CD4-positive, alpha-beta T cell treated with Interleukin-4 for 4 hours (primary cell): Measurements from ENCODE around the gene ENTPD6.

Experiments
- DNase-seq: peaks from one replicate; pipeline ENCODE4 v3.0.0-alpha.2; 2020

Gene ENTPD6

DNA sequence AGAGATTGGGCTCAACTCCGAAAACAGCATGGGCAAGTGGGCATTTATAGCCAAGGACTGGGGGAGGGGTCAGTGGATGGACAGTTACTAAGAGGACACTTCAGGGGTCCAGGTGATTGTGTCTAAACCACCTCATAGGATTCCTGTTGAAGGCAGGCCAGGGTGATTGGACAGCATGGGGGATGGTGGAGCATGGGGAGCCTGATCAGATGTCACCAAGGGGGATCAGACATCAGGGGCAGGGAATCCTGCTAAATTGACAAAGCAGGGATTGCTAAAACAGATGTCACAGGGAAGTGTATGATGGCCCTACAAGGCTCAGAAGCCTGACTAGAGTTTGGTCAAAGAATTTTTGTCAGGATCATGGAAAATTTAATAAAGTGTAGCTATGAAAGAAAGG, 49.9 kb downstream of the ENTPD6 start:
- no peak for DNase-seq

DNA sequence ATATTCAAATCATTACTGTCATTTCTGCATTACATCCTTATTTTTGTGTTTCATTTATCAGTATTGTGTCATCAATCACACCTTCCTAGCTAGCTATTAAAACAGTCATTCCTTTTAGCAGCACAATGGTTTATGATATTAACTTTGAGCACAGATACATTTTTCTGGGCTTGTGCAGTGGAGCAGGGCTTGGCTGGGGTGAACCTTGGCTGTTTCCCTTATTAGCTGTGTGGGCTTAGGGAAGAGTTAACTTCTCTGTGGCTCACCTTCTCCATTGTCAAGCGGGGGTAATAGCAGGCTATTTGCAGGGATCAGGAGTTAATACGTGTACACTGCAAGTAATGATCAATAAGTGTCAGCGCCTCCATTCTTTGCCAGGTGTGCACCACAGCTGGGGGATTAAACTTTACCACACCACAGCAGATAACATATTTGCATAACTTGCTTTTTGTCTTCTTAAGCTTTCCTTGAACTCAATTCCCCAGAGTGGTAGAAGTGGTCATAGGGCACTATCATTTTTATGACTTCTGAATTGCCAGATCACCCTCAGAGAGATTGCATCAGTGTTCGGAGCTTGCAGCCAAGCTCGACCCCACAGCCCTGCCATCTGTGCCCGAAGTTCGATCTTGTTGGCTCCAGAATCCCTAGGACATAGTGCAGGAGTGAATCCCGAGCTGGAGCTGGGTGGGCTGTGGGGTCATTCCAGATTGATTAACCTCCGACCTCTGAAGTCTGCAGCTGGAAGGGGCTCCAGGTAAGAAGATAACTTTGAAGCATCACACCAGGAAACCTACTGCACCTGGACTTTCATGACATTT, 50.9 kb downstream of the ENTPD6 start:
- no peak for DNase-seq

DNA sequence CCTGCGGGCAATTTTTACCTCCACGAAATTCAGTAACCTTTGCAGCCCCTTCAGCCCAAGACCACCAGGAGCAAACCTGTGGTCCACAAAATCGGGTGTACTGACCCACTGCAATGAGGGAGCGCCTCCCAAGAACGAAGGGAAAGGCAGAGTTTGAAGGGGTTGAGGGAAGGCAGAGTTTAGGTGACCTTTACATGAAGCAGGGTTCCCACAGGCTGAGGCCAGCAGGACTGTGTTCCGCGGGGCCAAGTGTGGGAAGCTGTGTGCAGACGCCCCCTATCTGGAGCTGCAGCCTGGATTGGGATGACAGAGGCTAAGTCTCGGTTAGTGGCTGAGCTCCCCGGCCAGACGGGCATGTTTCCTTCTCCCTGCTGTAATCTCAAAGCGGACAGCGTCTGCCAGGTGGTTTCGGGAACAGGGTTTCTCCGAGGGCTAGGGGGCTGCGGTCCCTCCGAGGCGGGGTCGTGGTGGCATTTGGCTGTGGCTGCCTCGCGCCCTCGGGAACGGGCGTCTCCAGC, 51.5 kb downstream of the ENTPD6 start:
- no peak for DNase-seq

DNA sequence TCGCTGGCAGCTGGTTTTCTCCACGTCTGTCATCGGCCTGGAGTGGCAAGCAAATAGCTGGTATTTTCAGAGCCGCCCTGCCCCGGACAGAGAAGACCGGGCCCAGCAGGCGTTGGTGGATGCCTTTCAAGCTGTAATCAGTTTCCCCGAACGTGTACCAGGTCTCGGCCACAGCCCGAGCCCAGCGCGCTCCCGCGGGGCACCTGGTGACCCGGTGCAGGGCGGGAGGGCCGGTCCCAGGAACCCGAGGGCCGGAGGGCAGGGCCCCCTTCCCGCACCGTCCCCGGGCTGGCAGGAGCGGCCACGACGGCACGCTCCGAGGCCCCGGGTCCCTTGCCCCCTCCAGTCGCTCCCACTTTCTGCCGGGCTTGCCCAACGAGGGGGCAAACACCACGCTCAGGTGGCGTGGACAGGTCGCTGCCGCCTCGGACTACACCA, 52.0 kb downstream of the ENTPD6 start:
- no peak for DNase-seq

DNA sequence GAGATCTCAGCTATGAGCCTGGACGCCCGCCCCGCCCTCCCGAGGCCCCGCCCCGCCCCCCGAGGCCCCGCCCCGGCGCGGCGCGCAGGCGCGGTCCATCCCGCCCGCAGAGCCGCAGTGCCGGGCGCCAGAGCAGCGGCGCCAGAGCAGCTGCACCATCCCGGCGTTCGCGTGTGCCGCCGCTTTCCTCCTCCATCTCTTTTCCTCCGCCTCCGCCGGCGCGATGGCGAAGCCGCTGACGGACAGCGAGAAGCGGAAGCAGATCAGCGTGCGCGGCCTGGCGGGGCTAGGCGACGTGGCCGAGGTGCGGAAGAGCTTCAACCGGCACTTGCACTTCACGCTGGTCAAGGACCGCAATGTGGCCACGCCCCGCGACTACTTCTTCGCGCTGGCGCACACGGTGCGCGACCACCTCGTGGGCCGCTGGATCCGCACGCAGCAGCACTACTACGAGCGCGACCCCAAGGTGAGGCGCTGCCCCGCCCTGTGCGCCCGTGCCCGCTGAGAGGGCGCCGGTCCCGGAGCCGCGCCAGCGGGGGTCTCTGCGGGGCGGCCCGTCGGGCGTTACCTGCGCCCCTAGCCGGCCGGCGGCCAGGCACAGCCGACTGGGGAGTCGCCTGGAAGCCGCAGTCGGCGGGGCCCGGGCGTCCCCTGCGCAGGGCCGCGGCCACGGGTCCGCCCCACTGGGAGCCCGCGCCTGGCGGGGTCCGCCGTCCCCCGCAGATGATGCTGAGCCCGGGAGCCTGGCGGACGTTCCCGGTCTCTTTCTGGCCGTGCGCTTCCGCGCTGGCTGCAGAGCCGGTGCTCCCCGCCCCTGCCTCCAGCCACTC, 52.7 kb downstream of the ENTPD6 start, which contains the start of gene PYGB:
PYGB (plus strand) TSS at position 130 of the 830 bp plus-strand sequence; CDS start at position 224, 94 bp downstream.
- DNase-seq = peak; percentile 66

DNA sequence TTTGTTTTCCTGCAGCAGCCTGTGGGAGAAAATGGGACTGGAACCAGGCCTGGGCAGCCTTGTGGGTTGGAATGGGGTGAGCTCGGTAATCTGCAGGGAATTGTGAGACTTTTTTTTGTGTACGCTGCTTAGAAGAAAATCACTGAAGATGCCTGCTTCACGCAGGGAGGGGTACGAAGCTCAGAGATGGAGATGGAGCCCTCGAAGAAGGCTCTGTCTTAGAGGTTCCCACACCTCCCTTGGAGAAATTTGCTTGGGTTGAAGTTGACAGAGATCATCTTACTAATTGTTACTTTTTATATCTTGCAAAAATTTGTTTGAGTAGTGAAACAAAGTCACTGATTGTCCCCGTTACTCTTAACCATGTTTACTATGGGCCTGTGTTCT, 53.3 kb downstream of the ENTPD6 start:
- DNase-seq = no peak

DNA sequence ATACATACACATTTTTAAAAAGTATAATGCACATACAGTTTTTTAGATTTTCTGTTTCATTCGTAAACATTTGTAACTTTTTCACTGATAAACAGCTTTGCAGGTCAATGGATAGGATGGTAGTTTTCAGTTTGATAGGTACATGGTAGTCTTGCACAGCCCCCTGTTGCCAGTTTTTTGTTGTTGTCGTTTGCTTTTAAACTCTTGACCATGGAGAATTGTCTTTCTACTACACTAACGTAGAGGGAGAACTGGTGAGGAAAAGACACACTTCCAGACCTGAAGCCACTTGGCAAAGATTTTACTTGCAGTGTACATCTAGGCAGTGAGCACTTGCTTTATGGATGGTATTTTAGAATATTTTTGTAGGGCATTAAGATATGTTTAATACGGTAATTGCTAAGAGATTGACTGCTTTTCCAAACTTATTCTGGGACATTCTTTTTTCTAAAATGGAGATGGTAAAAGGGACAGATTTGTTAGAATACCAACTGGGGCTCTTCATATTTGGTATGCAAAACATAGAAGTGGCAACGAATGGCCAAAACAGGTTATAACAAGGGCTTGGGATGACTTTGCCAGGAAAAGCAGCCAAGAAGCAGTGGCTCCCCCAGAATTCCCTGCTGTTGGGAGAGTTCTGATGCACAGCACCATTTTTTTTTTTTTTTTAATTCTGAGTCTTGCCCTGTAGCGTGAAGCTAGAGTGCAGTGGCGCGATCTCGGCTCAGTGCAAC, 53.9 kb downstream of the ENTPD6 start:
- no peak for DNase-seq

DNA sequence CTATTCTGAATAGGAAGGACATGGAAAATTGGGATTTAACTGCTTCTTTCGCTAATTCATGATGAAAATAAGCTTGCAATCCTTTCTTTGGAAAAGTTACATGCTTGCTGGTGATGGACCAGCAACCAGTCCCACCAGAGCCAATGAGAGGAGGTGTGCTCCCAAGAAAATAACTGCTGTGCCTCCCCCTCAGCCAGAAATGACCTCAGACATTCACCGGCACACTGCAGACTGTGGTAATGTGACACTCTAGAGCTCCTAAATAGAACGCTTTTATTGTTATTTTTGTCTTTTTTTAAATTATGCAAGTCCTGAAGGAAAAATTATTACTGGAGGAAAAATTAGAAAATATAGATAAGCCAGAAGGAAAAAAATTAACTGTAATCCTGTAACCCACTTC, 55.0 kb downstream of the ENTPD6 start:
- no peak for DNase-seq

DNA sequence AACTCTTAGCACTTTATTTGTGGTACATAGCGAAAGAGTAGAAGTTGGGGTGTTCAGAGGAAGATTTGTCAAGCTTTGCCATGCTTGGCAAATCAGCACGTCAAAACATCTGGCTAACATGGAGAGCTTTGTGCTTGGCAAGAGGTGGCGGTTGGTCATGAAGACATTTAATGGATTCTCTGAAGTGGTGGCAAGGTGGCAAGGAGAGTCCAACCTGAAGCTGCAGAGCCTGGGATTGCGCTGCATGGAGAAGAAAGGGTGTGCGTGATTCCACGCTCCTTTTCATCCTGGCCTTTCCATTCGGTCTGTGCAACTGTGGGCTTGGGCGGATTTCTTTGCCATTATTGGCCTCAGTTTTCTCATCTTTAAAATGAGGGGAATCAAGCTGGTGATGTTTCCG, 55.5 kb downstream of the ENTPD6 start:
- no peak for DNase-seq

DNA sequence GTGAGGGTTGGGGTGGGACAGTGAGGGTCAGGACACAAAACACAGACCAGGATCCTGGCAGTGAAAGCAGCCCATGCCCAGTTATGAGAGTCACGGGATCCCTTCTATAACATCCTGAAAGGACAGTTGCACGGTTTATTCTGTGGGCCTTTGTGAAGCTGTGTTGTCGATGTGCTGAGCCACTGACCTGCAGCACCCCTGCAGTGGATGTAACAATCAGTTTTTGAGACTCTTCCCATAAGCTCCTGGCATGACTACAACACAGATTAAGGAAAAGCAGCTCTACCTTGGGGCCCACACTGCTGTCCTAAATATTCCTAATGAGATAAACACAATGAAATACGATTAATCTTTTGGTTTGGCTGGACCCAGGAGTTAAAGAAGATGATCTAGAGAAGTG, 56.0 kb downstream of the ENTPD6 start:
- no peak for DNase-seq

DNA sequence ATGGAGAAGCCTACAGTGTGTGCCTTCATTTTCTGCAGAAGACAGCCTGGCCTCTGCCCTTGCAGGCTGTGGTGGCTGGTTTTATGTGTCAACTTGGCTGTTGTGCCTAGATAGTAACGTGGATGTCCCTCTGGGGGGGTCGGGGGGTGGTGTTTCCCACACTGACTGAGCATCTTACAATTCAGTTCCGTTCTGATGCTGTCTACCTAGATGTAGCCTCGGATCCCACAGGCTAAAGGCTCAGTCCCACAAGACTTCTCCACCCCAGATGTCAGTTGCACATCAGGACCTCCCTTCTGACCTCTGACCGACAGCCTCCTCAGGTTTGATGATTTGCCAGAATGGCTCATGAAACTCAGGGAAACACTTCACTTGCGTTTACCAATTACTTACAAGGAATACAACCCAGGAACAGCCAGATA, 56.7 kb downstream of the ENTPD6 start:
- no peak for DNase-seq

DNA sequence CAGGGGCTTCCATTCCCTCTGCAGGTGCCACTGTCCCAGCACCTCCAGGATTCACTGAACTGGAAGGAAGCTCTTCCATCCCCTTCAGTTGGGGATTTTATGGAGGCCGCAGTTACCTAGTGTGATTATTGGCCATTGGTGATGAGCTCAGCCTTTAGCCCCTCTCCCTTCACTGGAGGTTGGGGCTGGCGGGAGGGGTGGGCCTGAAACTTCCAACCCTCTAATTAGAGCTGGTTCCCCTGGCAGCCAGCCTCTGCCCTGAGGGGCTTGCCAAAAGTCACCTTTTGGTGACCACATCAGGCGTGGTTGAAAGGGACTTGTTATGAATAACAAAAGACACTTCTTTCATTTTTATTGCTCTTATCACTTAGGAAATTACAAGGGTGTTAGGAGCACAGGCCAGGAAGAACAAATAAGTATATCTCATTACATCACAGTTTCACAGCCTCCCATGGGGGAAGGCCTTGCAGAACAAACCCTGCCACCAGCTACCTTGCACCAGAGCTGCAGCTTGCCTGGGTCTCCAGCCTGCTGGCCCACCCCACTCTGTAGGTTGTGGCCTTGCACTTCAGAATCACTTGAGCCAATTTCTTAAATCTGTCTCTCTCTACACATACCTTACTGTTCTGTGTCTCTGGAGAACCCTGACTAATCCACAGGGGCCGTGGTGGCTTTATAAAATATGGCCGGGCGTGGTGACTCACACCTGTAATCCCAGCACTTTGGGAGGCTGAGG, 57.3 kb downstream of the ENTPD6 start:
- no peak for DNase-seq

DNA sequence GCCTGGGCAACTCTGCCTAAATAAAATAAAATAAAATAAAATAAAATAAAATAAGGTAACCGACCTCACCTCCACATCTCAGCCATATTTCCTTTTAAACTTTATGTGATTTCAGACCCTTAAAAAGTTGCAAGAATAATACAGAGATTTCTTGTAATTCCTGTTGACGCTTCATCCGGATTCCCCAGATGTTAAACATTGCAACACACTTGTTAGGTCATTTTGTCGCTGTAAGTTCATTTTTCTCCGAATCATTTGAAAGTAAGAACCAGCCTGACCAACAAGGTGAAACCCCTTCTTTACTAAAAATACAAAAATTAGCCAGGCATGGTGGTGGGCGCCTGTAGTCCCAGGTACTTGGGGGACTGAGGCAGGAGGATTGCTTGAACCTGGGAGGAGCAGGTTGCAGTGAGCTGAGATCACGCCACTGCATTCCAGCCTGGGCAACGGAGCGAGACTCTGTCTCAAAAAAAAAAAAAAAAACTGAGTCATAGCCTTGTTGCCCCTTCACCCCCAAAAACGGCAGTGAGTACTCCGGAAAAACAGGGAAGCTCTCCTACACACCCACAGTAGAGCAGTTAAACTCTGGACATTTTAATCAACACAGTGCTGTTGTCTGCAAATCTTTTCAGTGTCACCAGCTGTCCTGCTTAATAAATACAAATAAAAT, 58.2 kb downstream of the ENTPD6 start:
- no peak for DNase-seq

DNA sequence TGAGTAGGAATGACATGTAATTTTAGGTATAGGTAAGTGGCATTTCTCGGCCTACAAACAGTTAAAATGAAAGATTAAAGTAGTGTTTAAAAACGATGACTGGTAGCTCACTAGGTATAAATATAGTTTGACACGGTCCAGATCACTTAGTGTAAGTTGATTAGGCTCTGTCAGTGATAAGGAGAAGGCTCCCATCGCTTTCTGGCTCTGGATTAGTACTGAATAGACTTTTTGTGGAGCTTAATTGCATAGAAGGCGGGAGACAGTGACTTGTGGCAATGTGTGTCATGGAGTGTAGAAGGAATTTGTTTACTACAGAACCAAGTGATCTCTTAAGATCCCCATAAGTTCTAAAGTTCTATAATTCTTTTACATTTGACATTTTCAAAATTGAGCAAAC, 59.1 kb downstream of the ENTPD6 start:
- DNase-seq = no peak

DNA sequence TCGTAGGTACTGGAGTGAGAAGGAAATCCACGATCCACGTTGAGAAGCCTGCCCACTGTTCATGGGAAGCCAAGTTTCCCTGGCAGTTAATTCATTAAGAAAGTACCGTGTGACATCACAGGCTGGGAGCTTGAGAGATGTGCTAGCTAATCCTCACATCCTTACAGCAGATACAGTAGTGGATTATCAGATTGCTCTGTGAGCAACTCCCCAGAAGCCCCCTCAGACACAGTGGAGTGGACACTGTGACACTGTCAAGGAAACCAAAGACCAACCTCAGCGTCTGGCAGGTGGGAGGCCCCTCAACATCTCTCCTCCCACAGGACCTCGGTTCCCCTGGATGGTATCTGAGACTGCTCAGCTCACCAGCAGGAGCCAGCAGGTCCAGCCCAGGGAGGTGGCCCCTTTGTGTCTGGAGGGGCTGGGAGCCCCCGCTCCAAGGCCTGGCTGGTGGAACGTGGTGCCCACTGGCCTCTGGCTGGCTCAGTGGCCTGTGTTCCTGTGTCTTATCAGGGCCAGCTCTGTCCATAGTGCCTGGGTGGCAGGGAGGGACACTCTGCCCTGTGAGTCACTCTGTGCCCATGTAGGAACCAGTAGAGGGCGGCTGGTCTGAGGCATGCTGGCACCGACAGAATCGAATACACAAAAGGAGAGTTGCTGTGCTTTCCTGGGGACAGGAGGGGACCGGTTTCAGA, 59.6 kb downstream of the ENTPD6 start:
- no peak for DNase-seq

DNA sequence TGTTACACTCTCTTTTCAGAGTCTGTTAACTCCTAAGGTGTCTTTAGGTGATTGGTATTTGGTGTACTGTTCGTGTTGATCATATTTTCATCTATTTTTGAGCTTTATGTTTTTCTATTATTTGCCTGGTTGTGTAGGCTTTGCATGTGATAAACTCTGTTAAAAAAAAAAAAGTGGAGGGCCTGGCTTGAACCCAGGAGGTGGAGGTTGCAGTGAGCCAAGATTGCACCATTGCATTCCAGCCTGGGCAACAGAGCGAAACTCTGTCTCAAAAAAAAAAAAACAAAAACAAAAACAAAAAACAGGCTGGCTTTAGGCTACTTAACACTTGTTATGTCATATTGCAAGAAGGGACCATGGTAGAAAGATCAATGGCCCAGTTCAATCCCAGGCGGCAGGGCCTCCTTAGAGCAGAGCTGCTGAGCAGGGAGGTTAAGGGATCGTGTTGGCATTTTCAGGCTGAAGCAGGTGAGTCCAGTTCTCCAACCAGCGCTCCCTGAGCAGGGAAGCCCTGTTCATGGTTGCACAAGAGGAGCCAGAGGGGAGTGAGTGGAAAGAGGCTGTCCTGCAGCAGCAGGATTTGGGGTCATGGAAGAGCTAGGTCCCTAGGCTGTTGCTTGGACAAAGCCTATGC, 60.8 kb downstream of the ENTPD6 start:
- DNase-seq = no peak

DNA sequence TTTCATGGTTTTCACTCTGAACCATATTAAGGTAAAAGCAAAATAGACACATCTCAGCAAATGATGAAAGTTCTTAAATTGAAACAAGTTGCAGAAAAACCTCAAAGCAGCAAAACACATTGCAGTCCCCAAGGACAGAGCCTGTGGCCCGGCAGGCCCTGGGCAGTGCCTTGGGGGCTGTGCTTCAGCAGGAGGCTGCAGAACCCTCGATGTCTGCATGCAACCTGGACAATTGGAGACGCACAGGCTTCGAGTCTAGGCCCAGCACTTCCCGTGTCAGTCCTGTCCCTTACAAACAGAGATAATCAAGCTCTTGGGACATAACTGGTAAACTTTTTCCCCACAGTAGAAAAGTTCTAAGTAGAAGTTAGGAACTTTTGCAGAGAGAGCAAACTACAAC, 61.6 kb downstream of the ENTPD6 start:
- no peak for DNase-seq

DNA sequence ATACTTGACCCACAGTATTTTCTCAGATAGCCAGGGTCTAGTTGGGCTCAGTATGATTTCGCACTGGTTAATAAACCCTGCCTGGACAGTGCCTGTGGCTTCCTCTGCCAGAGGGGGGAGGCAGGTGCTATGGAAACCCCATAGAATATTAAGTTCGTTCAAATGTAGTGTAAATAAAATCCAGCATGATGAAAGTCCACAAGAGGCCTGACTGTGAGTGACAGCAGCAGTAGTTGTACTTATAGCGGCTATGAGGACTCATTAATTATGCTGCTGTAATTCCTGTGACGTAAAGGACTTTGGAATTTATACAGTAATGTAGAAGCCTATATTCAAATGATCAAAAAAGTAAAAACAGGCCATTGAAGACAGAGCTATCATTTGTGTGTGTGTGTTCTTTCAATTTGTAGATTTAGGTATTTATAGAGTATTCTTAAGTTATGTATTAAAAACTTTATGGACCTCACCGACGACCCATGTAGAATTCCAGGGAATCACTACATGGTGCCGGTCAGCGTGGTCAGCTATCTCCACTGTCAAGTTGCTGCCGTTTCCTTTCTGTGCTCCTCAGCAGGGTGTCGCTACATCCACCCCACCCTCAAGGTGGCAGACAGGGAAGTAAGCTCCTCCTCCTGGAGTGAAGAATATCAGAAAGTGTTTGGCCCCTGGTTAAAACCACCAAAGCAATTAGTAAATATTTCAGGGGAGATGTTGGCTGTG, 62.4 kb downstream of the ENTPD6 start:
- no peak for DNase-seq

DNA sequence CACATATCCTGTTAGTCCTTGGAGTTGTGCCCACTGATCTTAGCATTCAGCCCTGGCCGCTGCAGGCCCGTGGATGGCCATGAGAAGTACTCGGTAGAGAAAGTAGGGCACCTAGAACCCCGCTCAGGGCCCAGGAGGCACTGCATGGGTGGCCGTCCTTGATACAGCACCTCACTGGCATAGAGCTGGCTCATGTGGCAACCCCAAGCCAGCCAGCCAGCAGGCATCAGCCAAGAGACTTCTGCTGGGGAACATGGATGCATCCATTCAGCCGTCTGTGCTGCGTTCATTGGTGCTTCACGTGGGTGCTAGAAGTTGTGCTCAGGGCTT, 62.9 kb downstream of the ENTPD6 start:
- DNase-seq = no peak

DNA sequence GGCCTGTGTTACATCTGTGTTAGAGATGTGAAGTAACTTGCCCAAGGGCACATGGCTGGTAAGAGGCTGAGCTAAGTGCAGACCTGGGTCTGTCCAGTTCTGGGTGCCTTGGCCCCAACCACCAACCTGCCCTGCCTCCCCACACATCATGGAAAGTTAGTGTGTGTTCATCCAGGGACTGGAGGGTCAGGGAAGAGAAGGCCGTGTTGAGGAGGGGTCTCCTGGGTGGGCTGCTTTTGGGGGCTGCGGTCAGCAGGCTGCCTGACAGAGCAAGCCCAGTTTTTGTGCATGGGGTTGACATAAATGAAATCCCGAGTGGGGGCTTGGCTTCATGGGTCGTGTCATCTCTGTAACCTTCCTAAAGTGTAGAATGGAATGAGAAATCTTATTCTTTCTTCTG, 63.3 kb downstream of the ENTPD6 start:
- DNase-seq = no peak
